ENCODE data around the gene SND1. TPM values are rescaled to one million over a fixed set of nuclear protein-coding genes. Genes with fewer than 3 reads are reported as not detected.

SND1 gene
- total RNA-seq, 1 experiment from 2014 or later: 218 TPM

- Histone ChIP-seq H2BK5ac (ENCODE audit: insufficient read length, low read length) (no peak overlapping the region), H2BK15ac (ENCODE audit: low read depth, low read length) (no peak overlapping the region), H3K27ac (ENCODE audit: insufficient read length, low read depth, low read length) (no peak overlapping the region), H2BK12ac (ENCODE audit: insufficient read length, low read depth, low read length) (no peak overlapping the region), H2AFZ (ENCODE audit: low read length) (no peak overlapping the region), H3K9me3 (ENCODE audit: control insufficient read depth, low read depth, low read length) (no peaks in the 10 kb centered on the region), H2BK20ac (ENCODE audit: low read depth, low read length, poor library complexity, severe bottlenecking) (no peak overlapping the region), H3K14ac (ENCODE audit: insufficient read depth, low read length) (no peak overlapping the region), H3K79me1 (ENCODE audit: insufficient read depth, low read depth, low read length, poor library complexity, severe bottlenecking) (no peaks in the 10 kb centered on the region), H4K8ac (replicated peaks; ENCODE audit: insufficient read length, low read depth, low read length) (no peak overlapping the region), H3K23ac (ENCODE audit: insufficient read length, low read depth, low read length) (no peak overlapping the region), H3K79me2 (ENCODE audit: insufficient read depth, low read length) (no peaks in the 10 kb centered on the region), H2AK5ac (ENCODE audit: insufficient read length, low read length) (no peak overlapping the region), H4K5ac (ENCODE audit: insufficient read length, low read depth, low read length) (no peak overlapping the region), H3K4ac (ENCODE audit: low read depth, low read length) (no peak overlapping the region), H3K18ac (ENCODE audit: insufficient read length, low read depth, low read length) (no peak overlapping the region), H3K56ac (ENCODE audit: insufficient read length, low read depth, low read length) (no peak overlapping the region), H4K91ac (ENCODE audit: insufficient read length, low read depth, low read length) (no peak overlapping the region), H3T11ph (ENCODE audit: low read length) (no peak overlapping the region), H3K4me1 (ENCODE audit: insufficient read depth, low read length) (no peaks in the 10 kb centered on the region), H2BK120ac (ENCODE audit: low read depth, low read length, poor library complexity, severe bottlenecking) (no peak overlapping the region), H3K27me3 (ENCODE audit: insufficient read depth, low read length) (no peaks in the 10 kb centered on the region; the same call in 1 of the 2 replicates), H3K4me2 (ENCODE audit: insufficient read depth, insufficient read length, low read length) (no peak overlapping the region), H3K9ac (ENCODE audit: extremely low read depth, insufficient read length, low read length) (no peak overlapping the region), H4K20me1 (ENCODE audit: control insufficient read depth, insufficient read depth, insufficient read length) (no peaks in the 10 kb centered on the region), H3K23me2 (ENCODE audit: insufficient read length, low read depth, low read length, poor library complexity, severe bottlenecking) (no peaks in the 10 kb centered on the region)
- peaks cover 0 to 4% (median 0%) of the 10 kb centered on the region in 3 experiments; a peak in 4 of 7 replicates for H3K36me3 Mint-ChIP-seq (ENCODE audit: insufficient read depth in 1 of 3, low read depth in 3 of 3)
- H3K27me3 Mint-ChIP-seq (ENCODE audit: low read depth): peaks cover 23% of the 10 kb centered on the region
- H3K27ac Mint-ChIP-seq: no peak overlapping the region
- no peak for DNase-seq
- H3K4me1 Mint-ChIP-seq: no peaks in the 10 kb centered on the region
- no CpG with 5 or more reads among the region's 6 CpGs for WGBS (ENCODE audit: extremely low coverage, insufficient read length, low lambda C conversion rate)
- H3K9me3 Mint-ChIP-seq: peaks cover 7 to 8% of the 10 kb centered on the region in 2 experiments; a peak in 4 of 5 replicates
- TF ChIP-seq CTCF (conservative IDR thresholded peaks at IDR 0.05): no peak
- no peak overlapping the region for H3K4me3 Mint-ChIP-seq
Measured at GRCh38 chr7:127608446-127608845, 43.5 kb upstream of the SND1 start.

Measured in H9 (cell line).